Colon (tissue), 2 donors: ENCODE results near the gene DUS1L.

Experiments used
- FAIRE-seq: peaks from 2 replicates; lab custom pipeline; 2012; peaks lifted over from hg19 to GRCh38; lab: Jason Lieb, UNC
- donor health status: control.
- donor health status: control.

Gene DUS1L

GRCh38 chr17:82055023-82055964 lies 10.3 kb downstream of the DUS1L start:
- no peak for FAIRE-seq

GRCh38 chr17:82054351-82055022 lies 11.1 kb downstream of the DUS1L start:
- FAIRE-seq = no peak

GRCh38 chr17:82053556-82054263 lies 11.9 kb downstream of the DUS1L start:
- FAIRE-seq = no peak

- no peak for FAIRE-seq
Observed at GRCh38 chr17:82053130-82053529, 12.5 kb downstream of the DUS1L start.

- FAIRE-seq = no peak
Observed at GRCh38 chr17:82052638-82053059, 13.0 kb downstream of the DUS1L start.

GRCh38 chr17:82051776-82052637 lies 13.6 kb downstream of the DUS1L start, which contains the start of the genes GPS1 and RFNG:
GPS1 (plus strand) TSS chr17:82051898; CDS start chr17:82051932, 34 bp downstream.
RFNG (minus strand) TSS chr17:82051811; CDS start chr17:82051766, 45 bp downstream.
- FAIRE-seq = no peak

- FAIRE-seq = no peak
Observed at GRCh38 chr17:82050761-82051641, 14.6 kb downstream of the DUS1L start.

- no peak for FAIRE-seq
Observed at GRCh38 chr17:82050152-82050760, 15.3 kb downstream of the DUS1L start.

GRCh38 chr17:82049521-82049971 lies 16.1 kb downstream of the DUS1L start:
- no peak for FAIRE-seq

- FAIRE-seq = no peak
Observed at GRCh38 chr17:82049106-82049505, 16.5 kb downstream of the DUS1L start.

- FAIRE-seq = no peak
Observed at GRCh38 chr17:82048571-82048971, 17.0 kb downstream of the DUS1L start.

- FAIRE-seq = no peak
Observed at GRCh38 chr17:82047914-82048570, 17.6 kb downstream of the DUS1L start.

- FAIRE-seq = no peak
Observed at GRCh38 chr17:82047379-82047778, 18.2 kb downstream of the DUS1L start.

- FAIRE-seq = no peak
Observed at GRCh38 chr17:82046903-82047302, 18.7 kb downstream of the DUS1L start.

GRCh38 chr17:82045936-82046484 lies 19.6 kb downstream of the DUS1L start:
- FAIRE-seq = no peak

- no peak for FAIRE-seq
Observed at GRCh38 chr17:82043507-82043906, 22.1 kb downstream of the DUS1L start.

- FAIRE-seq = no peak
Observed at GRCh38 chr17:82042649-82043048, 23.0 kb downstream of the DUS1L start.

GRCh38 chr17:82041144-82041814 lies 24.3 kb downstream of the DUS1L start:
- FAIRE-seq = no peak
